NAMALWA (cell line): ENCODE results near the gene CNGB1.
"Not testable (repeated sequence)": the region's sequence is repeated elsewhere in the genome, so short reads cannot be mapped to it uniquely, and the experiment has no call there.

Source experiments
- DNase-seq: peaks from one replicate; pipeline ENCODE4 v3.0.0-alpha.2; 2015; ENCODE audit warnings: low spot score

The CNGB1 gene

DNA sequence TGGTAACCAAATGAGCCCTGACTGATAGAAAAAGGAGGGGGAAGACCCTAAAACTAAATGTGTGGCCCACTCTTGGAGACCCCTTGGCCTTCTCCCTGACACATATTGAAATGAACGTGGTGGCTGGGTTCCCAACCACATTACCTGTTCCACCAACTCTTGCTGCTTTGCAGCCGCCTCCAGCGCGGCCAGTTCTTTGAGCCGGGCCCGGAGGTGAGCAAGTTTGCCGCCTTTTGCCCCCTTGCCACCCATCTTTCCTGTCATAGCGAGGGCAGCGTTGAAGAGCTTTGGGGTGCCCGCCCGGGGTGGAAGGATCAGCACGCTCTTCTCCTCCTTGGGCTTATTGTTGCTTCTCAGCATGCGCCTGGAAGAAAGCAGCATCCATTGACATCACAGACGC is 83.2 kb downstream of the CNGB1 start:
- DNase-seq = no peak

- DNase-seq = no peak
These were observed 84.5 kb downstream of the CNGB1 start for GRCh38 chr16:57886427-57886826.

DNA sequence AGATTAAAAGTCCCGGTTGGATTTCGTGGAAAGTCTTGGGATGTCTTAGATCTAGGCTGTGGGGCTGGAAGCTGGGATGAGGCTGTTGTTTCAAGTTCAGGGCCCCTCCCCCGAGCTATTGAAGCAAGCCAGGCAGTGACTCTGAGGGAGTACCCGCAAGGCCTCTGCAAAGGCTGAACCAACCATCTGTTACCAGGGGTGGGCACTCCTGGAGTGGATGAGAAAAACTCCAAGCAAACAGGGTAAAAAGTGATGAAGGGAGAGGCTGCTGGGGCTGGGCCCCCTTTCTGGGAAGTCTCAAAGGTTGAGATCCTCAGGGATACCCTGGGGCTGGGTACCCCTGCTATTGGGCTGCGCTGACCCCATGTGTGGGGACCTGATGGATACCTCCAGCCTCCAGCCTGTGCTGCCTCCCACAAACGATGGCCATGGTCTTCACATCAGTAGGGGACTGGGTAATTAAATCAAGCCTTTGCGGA is 86.2 kb downstream of the CNGB1 start:
- DNase-seq = no peak

DNA sequence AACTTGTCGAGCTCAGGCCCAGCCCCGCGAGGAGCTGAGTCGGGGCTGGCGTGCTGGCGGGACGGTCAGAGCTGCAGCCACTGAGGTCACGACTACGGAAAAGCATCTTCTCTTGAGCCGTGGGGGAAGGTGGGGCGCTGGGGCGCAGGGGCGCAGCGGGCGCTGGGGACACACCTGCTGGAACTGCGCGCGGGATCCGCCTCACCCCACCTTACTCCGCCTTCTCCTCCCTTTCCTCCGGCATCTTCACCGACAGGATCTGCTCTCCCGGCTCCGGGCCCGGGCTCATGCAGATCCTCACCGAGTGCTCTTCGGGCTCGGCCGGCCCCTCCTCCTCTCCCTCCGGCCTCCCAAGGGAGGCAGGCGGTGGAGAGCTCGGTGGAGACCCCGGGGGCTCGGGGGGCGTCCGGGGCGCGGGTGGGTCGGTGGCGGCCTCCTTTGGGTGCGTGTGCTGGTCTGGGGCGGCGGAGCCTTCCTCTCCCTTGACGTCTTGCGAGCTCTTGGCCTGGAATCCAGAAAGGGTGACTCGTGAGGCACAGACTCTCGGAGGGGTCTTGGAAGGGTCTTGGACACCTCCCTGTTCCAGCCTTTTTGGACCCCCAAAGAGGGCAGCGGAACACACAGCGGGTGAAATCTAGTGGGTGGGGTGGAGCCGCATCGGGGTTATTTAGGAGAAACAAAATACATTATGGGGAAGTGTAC is 86.8 kb downstream of the CNGB1 start:
- no peak for DNase-seq

DNA sequence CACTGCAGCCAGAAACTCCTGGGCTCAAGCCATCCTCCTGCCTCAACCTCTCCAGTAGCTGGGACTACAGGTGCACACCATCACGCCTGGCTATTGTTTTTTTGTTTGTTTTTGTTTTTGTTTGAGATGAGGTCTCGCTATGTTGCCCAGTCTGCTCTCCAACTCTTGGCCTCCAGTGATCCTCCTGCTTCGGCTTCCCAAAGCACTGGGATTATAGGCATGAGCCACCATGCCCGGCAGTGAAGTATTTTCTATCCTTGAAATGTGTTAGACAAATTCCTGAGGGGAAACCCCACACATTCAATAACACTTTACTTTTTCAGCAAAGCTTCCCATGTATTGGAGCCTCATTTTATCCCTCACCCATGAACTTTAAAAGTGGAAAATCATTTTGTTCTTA is 87.4 kb downstream of the CNGB1 start:
- no peak for DNase-seq

DNA sequence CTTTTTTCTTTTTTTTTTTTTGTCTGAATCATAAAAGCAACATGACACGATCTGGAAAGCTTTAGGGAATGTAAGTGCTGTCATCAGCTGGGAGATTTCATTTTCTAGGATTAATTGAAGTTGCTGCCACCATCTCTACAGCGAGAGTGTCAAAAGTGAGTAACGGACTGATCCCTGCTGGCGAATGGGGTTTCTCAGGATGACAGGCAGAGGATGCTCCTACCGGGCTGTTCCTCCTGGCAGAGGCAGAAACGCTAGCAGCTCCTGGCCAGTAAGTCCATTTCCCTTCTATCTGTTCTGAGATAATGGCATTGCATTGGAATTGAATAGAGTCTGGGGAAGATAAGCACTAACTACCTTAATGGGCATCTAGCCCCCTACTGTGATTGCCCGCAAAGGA is 88.1 kb downstream of the CNGB1 start:
- DNase-seq = no peak

GRCh38 chr16:57882206-57882605 is 88.7 kb downstream of the CNGB1 start:
- no peak for DNase-seq

GRCh38 chr16:57878586-57878985 is 92.3 kb downstream of the CNGB1 start:
- peak; percentile 16 for DNase-seq

GRCh38 chr16:57876210-57876609 is 94.7 kb downstream of the CNGB1 start:
- no peak for DNase-seq

GRCh38 chr16:57875347-57875746 is 95.6 kb downstream of the CNGB1 start:
- no peak for DNase-seq

- DNase-seq = no peak
These were observed 97.7 kb downstream of the CNGB1 start for GRCh38 chr16:57873218-57873617.

DNA sequence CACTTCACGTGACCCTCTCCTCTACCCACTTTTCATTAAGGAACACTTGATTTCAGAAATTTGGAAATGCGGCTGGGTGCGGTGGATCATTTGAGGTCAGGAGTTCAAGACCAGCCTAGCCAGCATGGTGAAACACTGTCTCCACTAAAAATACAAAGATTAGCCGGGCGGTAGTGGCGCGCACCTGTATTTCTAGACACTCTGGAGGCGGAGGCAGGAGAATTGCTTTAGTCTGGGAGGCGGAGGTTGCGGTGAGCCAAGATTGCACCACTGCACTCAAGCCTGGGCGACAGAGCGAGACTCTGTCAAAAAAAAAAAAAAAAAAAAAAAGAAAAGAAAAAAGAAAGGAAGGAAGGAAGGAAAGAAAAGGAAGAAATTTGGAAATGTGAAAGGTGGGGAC is 98.2 kb downstream of the CNGB1 start:
- not testable (repeated sequence) for DNase-seq

- DNase-seq = no peak
These were observed 99.5 kb downstream of the CNGB1 start for GRCh38 chr16:57871456-57871855.

DNA sequence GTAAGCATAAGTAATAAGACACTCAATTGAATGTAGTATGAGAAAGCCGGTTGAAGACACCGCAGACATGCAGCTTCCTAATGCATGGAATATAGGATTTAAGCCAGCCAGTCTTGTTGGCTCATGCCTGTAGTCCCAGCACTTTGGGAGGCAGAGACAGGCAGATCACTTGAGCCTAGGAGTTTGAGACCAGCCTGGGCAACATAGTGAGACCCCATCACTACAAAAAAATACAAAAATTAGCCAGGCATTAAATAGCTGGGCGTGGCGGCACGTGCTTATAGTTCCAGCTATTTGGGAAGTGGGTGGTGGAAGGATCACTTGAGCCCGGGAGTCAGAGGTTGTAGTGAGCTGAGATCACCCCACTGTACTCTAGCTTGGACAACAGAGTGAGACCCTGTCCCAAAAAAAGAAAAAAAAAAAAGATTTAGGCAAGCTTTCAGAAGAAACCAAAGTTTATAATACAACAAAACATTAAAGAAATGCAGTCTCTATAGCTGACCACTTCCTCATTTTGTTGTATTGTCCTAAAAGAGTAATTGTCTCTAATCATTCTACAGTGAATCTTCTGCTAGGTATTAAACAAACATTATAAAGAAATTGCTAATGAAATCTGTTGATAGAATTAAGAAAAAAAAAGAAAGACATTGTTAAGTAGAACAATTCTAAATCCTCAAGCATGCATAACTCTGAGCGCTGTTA is 100.0 kb downstream of the CNGB1 start:
- no peak for DNase-seq

DNA sequence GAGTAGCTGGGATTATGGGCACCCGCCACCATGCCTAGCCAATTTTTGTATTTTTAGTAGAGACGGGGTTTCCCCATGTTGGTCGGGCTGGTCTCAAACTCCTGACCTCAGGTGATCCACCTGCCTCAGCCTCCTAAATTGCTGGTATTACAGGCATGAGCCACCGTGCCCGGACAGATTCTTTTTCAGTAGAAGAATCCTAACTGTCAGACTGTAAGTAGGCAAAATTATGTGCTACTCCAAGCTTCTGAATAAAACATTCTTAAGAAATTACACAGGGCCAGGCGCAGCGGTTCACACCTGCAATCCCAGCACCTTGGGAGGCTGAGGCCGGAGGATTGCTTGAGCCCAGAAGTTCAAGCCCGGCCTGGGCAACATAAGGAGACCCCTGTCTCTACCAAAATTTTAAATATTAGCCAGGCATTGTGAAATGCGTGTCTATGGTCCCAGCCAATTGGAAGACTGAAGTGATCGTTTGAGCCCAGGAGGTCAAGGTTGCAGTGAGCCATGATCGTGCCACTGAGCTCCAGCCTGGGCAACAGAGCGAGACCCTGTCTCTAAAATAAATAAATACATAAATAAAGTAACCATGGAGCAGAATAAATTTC is 101.9 kb downstream of the CNGB1 start:
- DNase-seq = no peak

DNA sequence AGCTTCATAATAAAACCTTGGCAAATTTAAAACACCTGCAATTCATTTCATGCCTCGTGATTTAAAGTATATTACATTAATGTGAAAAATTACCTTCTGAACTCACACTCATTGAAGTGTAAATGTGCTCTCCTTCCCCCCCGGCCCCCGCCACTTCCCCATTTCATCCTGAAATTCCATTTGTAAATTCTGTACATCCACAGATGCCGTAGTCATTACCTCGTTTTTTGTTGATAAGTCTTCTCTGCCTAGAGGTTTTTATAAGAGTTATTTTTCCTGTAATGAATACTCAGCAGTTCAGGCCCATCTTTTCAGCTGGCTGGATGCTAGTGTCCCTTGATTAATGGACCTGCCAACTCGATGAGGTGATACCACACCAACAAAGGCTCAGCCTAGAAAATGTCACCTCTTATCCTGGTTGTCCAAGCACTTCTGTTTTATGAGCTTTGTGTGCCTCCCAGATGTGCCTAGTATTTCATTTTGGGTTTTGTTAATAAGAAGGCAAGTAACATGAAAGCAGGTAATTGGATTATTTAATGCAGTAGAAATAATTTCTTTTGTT is 103.8 kb downstream of the CNGB1 start:
- DNase-seq = no peak

DNA sequence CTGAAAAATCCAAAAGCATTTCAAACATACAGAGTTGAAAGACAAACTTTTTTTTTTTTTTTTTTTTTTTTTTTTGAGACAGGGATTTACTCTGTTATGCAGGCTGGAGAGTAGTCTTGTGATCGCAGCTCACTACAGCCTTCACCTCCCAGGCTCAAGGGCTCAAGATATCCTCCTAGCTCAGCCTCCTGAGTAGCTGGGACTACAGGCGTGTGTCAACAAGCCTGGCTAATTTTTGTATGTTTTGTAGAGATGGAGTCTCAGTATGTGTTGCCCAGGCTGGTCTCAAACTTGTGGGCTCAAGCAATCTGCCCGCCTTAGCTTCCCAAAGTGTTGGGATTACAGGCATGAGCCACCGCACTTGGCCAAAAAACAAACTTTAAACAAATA is 104.4 kb downstream of the CNGB1 start:
- no peak for DNase-seq

DNA sequence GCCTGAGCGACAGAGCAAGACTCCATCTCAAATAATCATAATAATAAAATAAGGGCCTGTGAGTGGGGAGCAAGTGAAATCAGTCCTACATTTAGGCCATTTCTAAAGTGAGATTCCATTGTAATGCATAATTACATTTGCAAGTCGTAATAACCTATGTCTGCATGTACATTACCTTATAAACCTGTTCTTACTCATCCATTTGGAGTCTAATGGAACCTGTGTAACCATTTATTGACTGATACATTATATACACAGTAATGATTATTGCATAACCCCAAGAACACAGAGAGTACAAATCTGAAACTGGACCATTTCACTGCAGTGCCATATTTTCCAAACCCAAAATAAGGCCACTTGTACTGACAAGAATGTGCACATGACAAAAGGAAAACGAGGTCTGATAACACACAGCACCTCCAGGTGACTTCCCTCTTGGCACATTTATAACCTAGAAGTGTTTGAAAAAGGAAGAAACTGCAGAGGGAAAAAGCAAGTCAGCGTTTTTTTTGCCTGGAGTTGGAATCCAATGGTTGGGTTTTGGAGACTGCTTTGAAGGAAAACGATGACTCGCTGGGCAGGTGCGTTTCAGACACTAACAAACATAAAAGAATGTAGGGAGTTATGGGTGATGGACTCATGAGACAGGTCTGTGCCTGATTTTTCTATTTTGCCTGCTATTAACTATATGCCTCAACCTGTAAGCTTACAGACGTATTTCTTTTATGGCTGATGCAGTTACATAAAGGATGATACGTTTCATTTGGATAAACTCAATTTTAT is 105.0 kb downstream of the CNGB1 start:
- DNase-seq = no peak

GRCh38 chr16:57863434-57864160 is 107.3 kb downstream of the CNGB1 start:
- DNase-seq = no peak

GRCh38 chr16:57862698-57863433 is 108.1 kb downstream of the CNGB1 start:
- no peak for DNase-seq

DNA sequence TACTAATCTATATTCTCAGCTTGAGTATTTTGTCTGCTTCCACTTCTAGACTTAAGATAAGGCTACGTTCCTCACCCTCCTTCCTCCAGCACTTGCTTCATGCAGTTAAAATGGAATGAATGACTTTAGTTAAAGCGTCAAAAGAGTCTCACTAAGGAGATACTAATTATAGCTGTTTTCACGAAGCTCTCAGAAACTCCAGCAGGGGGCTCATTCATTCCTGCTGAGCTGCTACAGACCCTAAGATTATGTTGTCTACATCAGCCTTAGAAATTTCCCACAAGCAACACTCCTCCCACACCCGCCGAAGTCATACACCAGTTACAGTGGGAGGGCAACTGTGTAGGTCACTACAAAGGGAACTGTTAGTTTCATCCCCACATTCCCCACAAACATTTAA is 111.6 kb downstream of the CNGB1 start:
- peak; percentile 34 for DNase-seq
